ENCODE results near the gene PKD2.

DNA sequence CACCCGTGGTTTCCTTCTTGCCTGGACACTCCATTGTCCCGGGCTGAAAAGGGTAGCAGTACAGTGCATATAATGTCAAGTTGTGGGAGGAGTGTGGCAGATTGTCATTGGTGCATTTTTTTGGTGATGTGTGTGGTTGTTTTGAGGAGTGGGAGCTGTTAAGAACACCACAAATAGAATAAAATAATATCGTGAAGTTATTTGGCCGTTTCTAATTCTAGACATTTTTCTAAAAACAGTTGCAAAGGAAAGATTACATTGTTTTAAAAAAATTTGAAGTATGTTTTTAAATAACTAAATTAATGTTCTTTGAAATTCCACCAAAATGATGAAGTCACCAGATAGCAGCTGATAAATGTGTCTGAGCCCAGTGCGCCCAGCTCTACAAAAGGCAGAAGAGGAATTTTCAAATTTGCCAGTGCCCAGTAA is 1.3 kb downstream of the PKD2 start:
- peak; percentile 23 for TF ChIP-seq POLR2A (IDR thresholded peaks at IDR 0.05; ENCODE audit: low read length)
- no peak for TF ChIP-seq GATA1 (IDR thresholded peaks at IDR 0.05; ENCODE audit: low read depth, low read length)

Data from erythroblast (primary cell).